Parathyroid adenoma (tissue), 2 donors: ENCODE results near the gene COL23A1.

Experiments
- H2AFZ ChIP-seq: fragments of 300-600 bp; sonication (generic); one replicate; pipeline ENCODE4 v1.7.0; 2017; ENCODE audit warnings: antibody characterized with exemption, mild to moderate bottlenecking
- H3K27ac ChIP-seq: fragments of 300-600 bp; sonication (generic); one replicate; pipeline ENCODE4 v1.7.0; 2017
- H3K27me3 ChIP-seq: fragments of 300-600 bp; sonication (generic); one replicate; pipeline ENCODE4 v1.7.0; 2017; ENCODE audit warnings: low read length; ENCODE audit not compliant: control insufficient read depth, insufficient read depth
- H3K36me3 ChIP-seq: fragments of 300-600 bp; sonication (generic); one replicate; pipeline ENCODE4 v1.7.0; 2017; ENCODE audit warnings: low read length; ENCODE audit not compliant: control insufficient read depth, insufficient read depth
- H3K4me1 ChIP-seq: fragments of 300-600 bp; sonication (generic); one replicate; pipeline ENCODE4 v1.7.0; 2017; ENCODE audit warnings: control low read depth
- H3K4me2 ChIP-seq: fragments of 300-600 bp; sonication (generic); one replicate; pipeline ENCODE4 v1.7.0; 2017; ENCODE audit warnings: low read length
- H3K4me3 ChIP-seq: fragments of 300-600 bp; sonication (generic); one replicate; pipeline ENCODE4 v1.7.0; 2017; ENCODE audit warnings: low read depth, low read length
- H3K79me2 ChIP-seq: fragments of 300-600 bp; sonication (generic); one replicate; pipeline ENCODE4 v1.7.0; 2017; ENCODE audit warnings: control low read depth
- H3K9ac ChIP-seq: fragments of 300-600 bp; sonication (generic); one replicate; pipeline ENCODE4 v1.7.0; 2017; ENCODE audit warnings: mild to moderate bottlenecking
- H3K9me3 ChIP-seq: fragments of 300-600 bp; sonication (generic); one replicate; pipeline ENCODE4 v1.7.0; 2017; ENCODE audit warnings: low read length; ENCODE audit not compliant: control insufficient read depth
- CTCF ChIP-seq: fragments of 300-600 bp; sonication (generic); IDR thresholded peaks from one replicate; pipeline ENCODE4 v1.7.0; 2017; ENCODE audit warnings: antibody characterized with exemption, mild to moderate bottlenecking
- donor health status: primary hyperparathyroidism.

The COL23A1 gene

DNA sequence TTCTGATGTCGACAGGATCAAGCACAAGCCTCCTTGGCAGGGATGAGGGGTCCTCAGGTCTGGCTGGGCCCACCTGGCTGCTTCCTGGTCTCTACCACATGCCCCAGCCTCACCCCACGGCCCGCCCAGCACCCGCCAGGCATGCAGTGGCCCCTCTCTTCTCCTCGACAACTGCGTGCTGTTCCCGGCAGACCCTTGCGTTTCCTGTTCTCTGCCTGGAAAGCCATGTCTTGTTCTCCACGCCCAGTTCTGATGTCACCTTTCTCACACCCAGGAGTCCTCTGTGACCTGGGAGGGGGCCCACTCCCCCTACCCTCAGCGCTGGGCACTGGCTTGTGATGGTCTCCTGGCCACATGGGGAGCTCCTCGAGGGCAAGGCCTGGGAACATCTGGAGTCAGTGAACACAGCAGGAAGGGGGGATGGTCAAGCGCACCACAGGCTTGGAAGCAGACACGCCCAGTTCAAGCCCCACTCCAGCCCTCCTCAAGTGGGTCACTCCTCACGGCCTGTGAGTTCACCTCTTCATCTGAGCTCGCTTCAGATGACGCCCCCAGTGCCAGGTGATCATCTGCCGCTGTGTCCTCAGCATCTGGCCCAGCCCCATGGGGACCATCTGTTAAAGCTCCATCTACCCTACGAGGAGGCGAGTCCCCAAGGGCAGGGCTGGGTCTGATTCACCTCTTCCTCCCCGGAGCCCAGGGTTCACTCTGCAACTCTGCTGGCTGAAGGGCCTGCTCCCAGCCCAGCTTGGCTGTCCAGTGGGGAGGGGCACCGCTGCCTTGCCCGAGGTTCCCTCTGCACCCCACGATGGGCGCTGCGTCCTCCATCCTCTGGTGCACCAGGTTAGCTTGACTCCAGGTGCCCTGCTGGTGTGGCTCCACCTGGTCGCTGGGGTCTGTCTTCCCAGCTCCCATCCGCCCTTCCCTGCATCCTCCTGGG lies 224.4 kb downstream of the COL23A1 start:
- Histone ChIP-seq H3K9me3 (no peaks in the 10 kb centered on the region), H3K36me3 (no peaks in the 10 kb centered on the region), H2AFZ (no peak overlapping the region), H3K4me2 (no peak overlapping the region), H3K79me2 (no peaks in the 10 kb centered on the region), H3K27ac (no peak overlapping the region), H3K27me3 (no peaks in the 10 kb centered on the region), H3K9ac (no peak overlapping the region), H3K4me3 (no peak overlapping the region), H3K4me1 (no peaks in the 10 kb centered on the region)
- TF ChIP-seq CTCF, result no peak

- Histone ChIP-seq H3K4me2 (no peak overlapping the region), H3K27me3 (no peaks in the 10 kb centered on the region), H3K4me1 (no peaks in the 10 kb centered on the region), H3K4me3 (no peak overlapping the region), H3K9ac (no peak overlapping the region), H3K9me3 (no peaks in the 10 kb centered on the region), H3K27ac (no peak overlapping the region), H3K36me3 (no peaks in the 10 kb centered on the region), H2AFZ (no peak overlapping the region), H3K79me2 (no peaks in the 10 kb centered on the region)
- TF ChIP-seq CTCF, result no peak
These were observed 225.9 kb downstream of the COL23A1 start for GRCh38 chr5:178364326-178364675.

DNA sequence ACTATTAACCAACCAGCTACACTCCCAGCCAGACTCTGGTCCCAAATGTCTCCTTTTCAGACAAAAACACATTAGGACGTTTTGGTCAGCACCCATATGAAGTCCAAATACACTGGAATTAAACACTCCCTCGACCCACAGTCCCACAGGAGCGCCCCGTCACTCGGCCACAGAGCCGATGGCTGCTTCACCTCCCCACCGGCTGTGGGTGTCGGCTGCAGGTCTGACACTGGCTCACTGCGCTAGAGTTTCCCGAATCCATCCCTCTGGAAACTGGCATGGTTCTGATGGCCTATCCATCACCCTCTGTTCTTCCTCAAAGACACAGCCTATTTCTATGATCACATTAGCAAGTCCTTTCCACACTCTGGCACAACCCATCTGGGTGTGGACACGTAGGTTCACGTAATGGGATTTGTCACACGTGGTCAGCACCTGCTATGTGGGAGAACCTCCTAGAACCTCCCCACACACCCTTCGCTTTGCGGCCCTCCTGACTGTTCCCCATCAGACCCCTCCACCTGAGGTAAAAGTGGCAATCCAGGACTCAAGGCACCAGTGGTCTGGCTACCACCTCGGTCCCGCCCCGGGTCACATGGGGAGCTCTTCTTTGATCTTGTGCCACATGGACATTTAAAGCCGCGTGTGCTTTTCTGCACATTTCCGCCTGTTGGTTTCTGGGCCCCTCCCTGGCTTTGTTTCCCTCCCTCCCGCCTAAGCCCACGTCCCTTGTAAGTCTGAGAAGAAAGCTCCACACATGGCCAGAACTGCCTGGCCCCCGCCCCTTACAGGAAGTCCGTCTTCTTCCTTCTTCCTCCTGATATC lies 226.5 kb downstream of the COL23A1 start:
- TF ChIP-seq CTCF, result no peak
- Histone ChIP-seq H3K36me3 (no peaks in the 10 kb centered on the region), H3K9ac (no peak overlapping the region), H3K4me3 (no peak overlapping the region), H2AFZ (no peak overlapping the region), H3K9me3 (no peaks in the 10 kb centered on the region), H3K27ac (no peak overlapping the region), H3K4me2 (no peak overlapping the region), H3K27me3 (no peaks in the 10 kb centered on the region), H3K79me2 (no peaks in the 10 kb centered on the region), H3K4me1 (no peaks in the 10 kb centered on the region)

- Histone ChIP-seq H3K4me1 (no peaks in the 10 kb centered on the region), H3K9ac (no peak overlapping the region), H3K36me3 (no peaks in the 10 kb centered on the region), H3K27ac (no peak overlapping the region), H3K27me3 (no peaks in the 10 kb centered on the region), H3K4me2 (no peak overlapping the region), H3K9me3 (no peaks in the 10 kb centered on the region), H2AFZ (no peak overlapping the region), H3K4me3 (no peak overlapping the region), H3K79me2 (no peaks in the 10 kb centered on the region)
- no peak for TF ChIP-seq CTCF
These were observed 228.3 kb downstream of the COL23A1 start for GRCh38 chr5:178361657-178362445.
